Neuronal stem cell (in vitro differentiated cells): ENCODE measurements around the gene CADM3.

Source experiments
- DNase-seq: peaks from one replicate; pipeline ENCODE4 v3.0.0-alpha.2; 2013; ENCODE audit warnings: low spot score
- H2AFZ ChIP-seq: one replicate; pipeline ENCODE4 v1.6.1; 2013; ENCODE audit warnings: mild to moderate bottlenecking, low read length, inconsistent platforms
- H2AK5ac ChIP-seq: 2 replicates; pipeline ENCODE4 v1.6.1; 2013; ENCODE audit warnings: low read depth, mild to moderate bottlenecking, inconsistent platforms, low read length, moderate library complexity, mixed read lengths
- H2BK120ac ChIP-seq: 2 replicates; pipeline ENCODE4 v1.6.1; 2013; ENCODE audit warnings: low read depth, mild to moderate bottlenecking, inconsistent platforms, low read length, moderate library complexity, mixed read lengths
- H2BK12ac ChIP-seq: one replicate; pipeline ENCODE4 v1.6.1; 2013; ENCODE audit warnings: low read length, inconsistent platforms
- H2BK15ac ChIP-seq: 2 replicates; pipeline ENCODE4 v1.6.1; 2013; ENCODE audit warnings: mild to moderate bottlenecking, low read length, inconsistent platforms, mixed read lengths
- H2BK5ac ChIP-seq: one replicate; pipeline ENCODE4 v1.6.1; 2013; ENCODE audit warnings: inconsistent platforms, mild to moderate bottlenecking, low read length, moderate library complexity
- H3K14ac ChIP-seq: one replicate; pipeline ENCODE4 v1.6.1; 2013; ENCODE audit warnings: low read length, inconsistent platforms
- H3K18ac ChIP-seq: 2 replicates; pipeline ENCODE4 v1.6.1; 2013; ENCODE audit warnings: low read length, inconsistent platforms
- H3K23ac ChIP-seq: 2 replicates; pipeline ENCODE4 v1.6.1; 2013; ENCODE audit warnings: low read depth, mild to moderate bottlenecking, mixed read lengths, low read length, inconsistent platforms; ENCODE audit not compliant: poor library complexity
- H3K27ac ChIP-seq: replicated peaks from 3 replicates; pipeline ENCODE4 v1.5.1; 2013; ENCODE audit warnings: low read length, inconsistent platforms
- H3K27me3 ChIP-seq, 3 experiments: 2 replicates each; pipeline ENCODE4 v1.6.1; 2013; ENCODE audit warnings: low read length in 3 of 3, mild to moderate bottlenecking in 2 of 3, inconsistent platforms in 1 of 3, low read depth in 1 of 3, mixed read lengths in 1 of 3, moderate library complexity in 1 of 3; ENCODE audit not compliant: control insufficient read depth in 3 of 3, insufficient read depth in 3 of 3
- H3K36me3 ChIP-seq, 2 donors: replicated peaks in 1 of 2; 2 replicates each; pipeline ENCODE4 v1.6.1; 2013; ENCODE audit warnings: low read length in 2 of 2; ENCODE audit not compliant: control insufficient read depth in 2 of 2, insufficient read depth in 2 of 2
- H3K4ac ChIP-seq: 2 replicates; pipeline ENCODE4 v1.6.1; 2013; ENCODE audit warnings: inconsistent platforms, mild to moderate bottlenecking, low read length, moderate library complexity
- H3K4me1 ChIP-seq, 2 donors: 1 replicate in 1 of 2; 2 replicates in 1 of 2; pipeline ENCODE4 v1.6.1; 2013; ENCODE audit warnings: low read length in 2 of 2, low read depth in 1 of 2; ENCODE audit not compliant: control insufficient read depth in 2 of 2, insufficient read depth in 1 of 2
- H3K4me2 ChIP-seq: one replicate; pipeline ENCODE4 v1.6.1; 2013; ENCODE audit warnings: mild to moderate bottlenecking, low read length, inconsistent platforms; ENCODE audit not compliant: insufficient read depth, poor library complexity, severe bottlenecking
- H3K4me3 ChIP-seq, 2 donors: 2 replicates each; pipeline ENCODE4 v1.5.1; 2013; ENCODE audit warnings: low read length in 2 of 2, mild to moderate bottlenecking in 2 of 2, inconsistent platforms in 1 of 2, moderate library complexity in 1 of 2
- H3K79me1 ChIP-seq: one replicate; pipeline ENCODE4 v1.6.1; 2013; ENCODE audit warnings: low read depth, mild to moderate bottlenecking, inconsistent platforms, low read length, moderate library complexity
- H3K9ac ChIP-seq: one replicate; pipeline ENCODE4 v1.6.1; 2013; ENCODE audit warnings: mild to moderate bottlenecking, low read depth, low read length, inconsistent platforms; ENCODE audit not compliant: poor library complexity
- H3K9me3 ChIP-seq, 2 donors: replicated peaks in 1 of 2; 2 replicates each; pipeline versions ENCODE3 to v1.6.1; 2013; ENCODE audit warnings: low read length in 2 of 2, mild to moderate bottlenecking in 2 of 2, inconsistent platforms in 1 of 2, low read depth in 1 of 2, mixed read lengths in 1 of 2, moderate library complexity in 1 of 2; ENCODE audit not compliant: control insufficient read depth in 2 of 2, insufficient read depth in 1 of 2
- H4K8ac ChIP-seq: one replicate; pipeline ENCODE4 v1.6.1; 2013; ENCODE audit warnings: low read depth, mild to moderate bottlenecking, inconsistent platforms, low read length, moderate library complexity
- H4K91ac ChIP-seq: one replicate; pipeline ENCODE4 v1.6.1; 2013; ENCODE audit warnings: low read length, low read depth, mild to moderate bottlenecking, inconsistent platforms; ENCODE audit not compliant: poor library complexity
- WGBS, 2 donors: extraction: QIAGEN DNeasy Blood & Tissue Kit; methylation state at CpG; one replicate each; pipeline ENCODE4 v1.1.7; 2013; ENCODE audit warnings: missing lambda C conversion rate in 2 of 2, mixed read lengths in 1 of 2; ENCODE audit not compliant: insufficient read length in 2 of 2, insufficient replicate concordance in 1 of 2; ENCODE audit errors: extremely low coverage in 2 of 2; 5-methylcytosine and 5-hydroxymethylcytosine counted together

The CADM3 gene

DNA sequence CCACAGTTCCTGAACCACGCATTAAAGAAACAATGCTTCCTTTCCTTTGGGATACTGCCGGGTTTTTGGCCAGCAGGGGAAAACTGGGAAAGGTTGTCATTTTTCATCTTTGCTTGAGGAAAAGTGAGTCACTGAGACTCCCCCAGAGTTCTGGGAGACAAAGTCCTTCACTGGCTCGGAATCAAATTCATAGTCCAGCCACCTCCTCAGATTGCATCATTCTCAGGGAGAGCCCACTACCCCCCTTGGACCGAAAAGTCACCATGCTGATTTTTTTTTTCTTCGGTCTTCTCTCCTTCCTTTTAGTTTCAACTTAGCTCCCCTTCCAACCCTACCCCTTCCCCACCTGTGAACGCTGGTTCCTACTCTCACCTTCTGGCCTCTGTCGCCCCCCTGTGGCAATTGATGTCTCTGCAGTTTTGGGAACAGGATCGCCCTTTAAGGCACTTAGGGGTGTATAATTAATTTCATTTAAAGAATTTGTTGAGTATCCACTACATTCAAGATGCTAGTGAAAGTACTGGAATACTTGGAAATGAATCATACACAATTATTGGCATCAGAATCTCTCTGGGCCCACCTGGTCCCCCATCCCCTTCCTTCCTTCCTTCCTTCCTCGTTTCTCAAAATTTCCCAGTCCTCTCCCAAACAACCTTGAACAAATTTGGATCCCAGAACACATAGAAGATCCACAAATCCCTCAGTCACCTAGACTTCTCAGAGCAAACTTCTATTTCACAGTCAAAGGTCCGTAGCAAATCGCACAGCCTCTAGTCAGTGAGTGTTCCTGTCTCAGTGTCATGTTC lies 40.1 kb downstream of the CADM3 start:
- Histone ChIP-seq H3K4me3 (no peak overlapping the region), H3K9me3 (no peaks in the 10 kb centered on the region), H2AFZ (peak overlapping the region; percentile 12), H3K18ac (no peak overlapping the region), H2BK12ac (no peak overlapping the region), H3K27me3 (peaks cover 0 to 47% (median 0%) of the 10 kb centered on the region in 3 experiments), H3K27ac (no peak overlapping the region), H2BK15ac (no peak overlapping the region), H2AK5ac (no peak overlapping the region), H2BK120ac (no peak overlapping the region), H3K36me3 (no peaks in the 10 kb centered on the region), H3K4me1 (peaks cover 0 to 6% of the 10 kb centered on the region in 2 donors), H3K14ac (no peak overlapping the region), H3K9ac (no peak overlapping the region), H4K91ac (no peak overlapping the region), H3K4me2 (no peak overlapping the region), H4K8ac (no peak overlapping the region), H3K79me1 (no peaks in the 10 kb centered on the region), H3K4ac (no peak overlapping the region), H3K23ac (no peak overlapping the region), H2BK5ac (no peak overlapping the region)
- peak; percentile 62 for DNase-seq
- no CpG with 5 or more reads among the region's 11 CpGs for WGBS, 2 donors

DNA sequence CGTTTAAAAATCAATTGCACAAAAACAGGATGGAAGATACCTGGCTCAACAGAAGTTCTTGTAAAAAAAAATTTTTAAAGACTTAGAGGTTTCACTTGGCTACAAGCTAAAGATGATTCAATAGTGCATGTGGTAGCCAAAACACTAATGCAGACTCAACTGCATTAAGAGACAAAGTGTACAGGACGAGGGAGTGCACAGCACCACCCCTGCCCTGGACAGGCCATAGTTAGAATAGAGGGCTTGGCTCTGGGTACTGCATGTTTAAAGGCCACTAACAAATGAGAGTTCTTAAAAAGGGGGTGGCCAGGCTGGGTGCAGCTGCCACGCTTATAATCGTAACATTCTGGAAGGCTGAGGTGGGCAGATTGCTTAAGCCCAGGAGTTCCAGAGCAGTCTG lies 41.2 kb downstream of the CADM3 start:
- Histone ChIP-seq H3K23ac (no peak overlapping the region), H3K79me1 (no peaks in the 10 kb centered on the region), H3K4ac (no peak overlapping the region), H3K14ac (no peak overlapping the region), H2BK5ac (no peak overlapping the region), H2AK5ac (no peak overlapping the region), H2AFZ (no peak overlapping the region), H3K4me1 (peaks cover 0 to 6% of the 10 kb centered on the region in 2 donors), H3K27ac (no peak overlapping the region), H3K9ac (no peak overlapping the region), H4K91ac (no peak overlapping the region), H2BK15ac (no peak overlapping the region), H3K9me3 (no peaks in the 10 kb centered on the region), H2BK120ac (no peak overlapping the region), H4K8ac (no peak overlapping the region), H3K27me3 (peaks cover 0 to 42% (median 0%) of the 10 kb centered on the region in 3 experiments), H3K4me3 (no peak overlapping the region), H3K18ac (no peak overlapping the region), H2BK12ac (no peak overlapping the region), H3K4me2 (no peak overlapping the region), H3K36me3 (no peaks in the 10 kb centered on the region)
- DNase-seq: no peak
- no CpG with 5 or more reads among the region's 4 CpGs for WGBS, 2 donors

DNA sequence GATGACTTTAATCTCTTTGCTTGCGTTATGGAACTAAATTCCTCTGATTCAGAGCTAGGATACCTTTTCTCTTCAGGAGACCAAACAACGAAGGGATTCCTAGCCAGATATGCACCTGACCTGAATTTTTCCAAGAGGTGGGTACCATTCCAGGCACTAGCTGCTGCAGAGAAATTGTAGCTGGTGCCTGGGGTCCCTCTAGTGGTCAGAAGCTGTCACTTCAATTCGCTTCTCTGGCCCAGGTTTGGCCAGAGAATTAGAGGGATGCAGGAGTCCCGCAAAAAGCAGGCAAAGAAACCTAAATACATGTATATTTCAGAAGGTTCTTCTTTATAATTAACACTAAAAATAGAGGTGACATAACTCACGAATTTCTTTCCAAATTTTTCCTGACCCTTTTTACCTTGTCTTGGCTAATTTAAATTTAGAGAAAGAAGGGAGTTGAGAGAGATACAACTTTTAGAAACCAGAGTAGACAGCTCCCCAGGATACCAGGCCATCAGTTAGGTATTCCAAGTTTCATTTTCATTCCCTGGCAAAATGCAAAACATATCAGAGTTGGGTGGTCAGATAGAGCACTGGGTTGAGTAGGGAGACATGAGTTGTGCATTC lies 42.8 kb downstream of the CADM3 start:
- Histone ChIP-seq H3K4me2 (no peak overlapping the region), H2BK12ac (no peak overlapping the region), H3K9me3 (no peaks in the 10 kb centered on the region), H3K23ac (no peak overlapping the region), H3K79me1 (no peaks in the 10 kb centered on the region), H2BK120ac (no peak overlapping the region), H2AK5ac (no peak overlapping the region), H3K27me3 (peaks cover 0 to 37% (median 0%) of the 10 kb centered on the region in 3 experiments), H3K27ac (no peak overlapping the region), H2AFZ (no peak overlapping the region), H3K9ac (no peak overlapping the region), H4K8ac (no peak overlapping the region), H4K91ac (no peak overlapping the region), H3K36me3 (no peaks in the 10 kb centered on the region), H2BK5ac (no peak overlapping the region), H3K4me3 (no peak overlapping the region), H2BK15ac (no peak overlapping the region), H3K18ac (no peak overlapping the region), H3K4me1 (peaks cover 2 to 9% of the 10 kb centered on the region in 2 donors), H3K4ac (no peak overlapping the region), H3K14ac (no peak overlapping the region)
- DNase-seq: no peak
- WGBS, 2 donors: no CpG with 5 or more reads among the region's 5 CpGs
